NCI-H69 (cell line): ENCODE data around the gene ADGRL3.
"Not testable (repeated sequence)": the region's sequence is repeated elsewhere in the genome, so short reads cannot be mapped to it uniquely, and the experiment has no call there.

ENCODE experiments used
- DNase-seq: peaks from one replicate; lab custom pipeline; 2025; lab: John Stamatoyannopoulos, UW

The ADGRL3 gene

DNA sequence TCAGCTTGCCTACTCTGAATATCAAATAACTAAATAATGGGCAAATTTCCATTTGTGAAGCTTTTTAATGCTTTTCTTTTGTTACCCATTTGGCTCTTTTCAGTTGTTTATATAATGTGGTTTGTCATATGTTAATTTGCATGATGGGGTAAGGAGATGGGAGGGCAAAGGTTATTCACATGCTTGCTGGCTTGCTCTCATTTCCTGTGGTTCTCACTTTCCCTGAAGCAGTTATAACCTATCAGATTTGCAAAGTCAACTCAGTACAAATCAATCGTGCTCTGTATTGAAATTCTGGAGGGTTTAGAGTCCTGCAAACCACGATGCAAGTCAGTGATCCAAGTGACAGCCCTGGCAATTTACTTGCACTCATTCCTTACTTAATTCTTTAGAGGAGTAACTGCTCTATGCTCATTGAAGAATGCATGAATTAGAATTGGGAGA lies 711.2 kb downstream of the ADGRL3 start:
- DNase-seq, result peak; percentile 3

DNA sequence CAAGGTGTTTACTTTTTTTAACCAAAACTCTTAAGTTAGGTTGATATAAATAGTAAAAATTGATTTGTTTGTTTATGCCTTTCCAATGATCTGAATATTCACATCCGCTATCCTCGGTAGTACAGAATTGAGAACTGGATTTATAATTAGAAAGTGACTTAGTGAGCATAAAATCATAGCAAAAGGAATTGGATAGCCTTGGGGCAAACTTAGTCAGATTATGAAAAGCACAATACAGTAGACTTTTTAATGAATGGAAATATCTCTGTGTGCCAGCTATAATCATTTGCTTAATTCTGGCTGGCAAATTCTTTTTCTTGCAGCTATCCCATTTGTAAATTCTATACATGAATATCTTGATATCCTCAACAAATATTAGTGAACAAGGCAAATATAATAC lies 713.5 kb downstream of the ADGRL3 start:
- DNase-seq, result no peak

DNA sequence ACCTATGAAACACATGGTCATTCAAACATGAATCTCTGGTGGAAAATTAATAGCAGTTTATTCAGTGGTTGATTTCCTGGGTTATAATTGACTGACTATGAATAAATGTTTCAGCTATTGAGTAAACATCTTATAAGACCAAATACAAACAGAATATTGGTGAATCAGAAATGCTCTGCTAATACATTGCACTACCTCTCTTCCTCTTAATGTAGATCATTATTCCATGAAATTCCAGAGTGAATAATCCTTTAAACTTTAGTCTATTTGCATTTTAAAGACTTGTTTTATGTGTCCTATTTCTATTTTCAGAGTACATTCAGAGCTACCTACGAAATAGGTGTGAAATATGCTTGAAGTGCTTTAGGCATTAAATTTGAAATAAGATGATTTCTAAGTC lies 715.4 kb downstream of the ADGRL3 start:
- no peak for DNase-seq

DNA sequence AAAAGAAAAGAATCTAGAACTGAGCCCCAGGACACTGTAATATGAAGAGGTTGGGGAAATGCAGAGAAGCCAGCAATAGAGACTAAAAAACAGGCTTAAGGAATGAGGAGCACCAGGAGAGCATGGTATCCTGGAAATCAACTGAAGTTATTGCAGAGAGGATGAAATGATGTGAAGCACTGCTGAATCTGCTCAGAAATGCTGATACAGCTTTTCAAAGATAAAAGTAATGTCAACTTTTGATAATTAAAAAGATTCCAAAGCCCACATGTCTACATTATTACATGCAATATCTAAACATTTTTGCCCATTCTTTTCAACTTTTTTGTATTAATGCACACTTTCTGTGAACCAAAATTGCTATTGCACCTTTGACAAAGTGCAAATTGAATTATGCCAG lies 718.4 kb downstream of the ADGRL3 start:
- peak; percentile 12 for DNase-seq

DNA sequence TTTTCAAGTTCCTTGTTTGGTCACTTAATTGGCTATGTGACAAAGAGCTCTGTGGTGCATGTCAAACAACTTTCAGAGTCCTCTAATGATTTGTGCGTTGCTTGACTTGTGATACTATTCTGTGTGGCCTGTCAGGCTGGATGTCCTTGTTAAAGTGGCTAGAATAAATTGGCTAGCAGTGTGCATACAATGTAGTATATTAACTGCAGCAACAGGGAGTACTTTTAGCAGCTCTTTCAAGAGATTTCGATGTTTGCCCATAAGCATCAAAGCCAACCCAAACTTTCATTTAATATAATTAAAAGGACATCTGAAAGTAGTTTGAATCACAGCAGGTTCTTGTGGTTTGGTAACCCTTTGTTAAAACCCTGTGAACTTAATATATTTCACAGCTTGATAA lies 718.9 kb downstream of the ADGRL3 start:
- peak; percentile 91 for DNase-seq

DNA sequence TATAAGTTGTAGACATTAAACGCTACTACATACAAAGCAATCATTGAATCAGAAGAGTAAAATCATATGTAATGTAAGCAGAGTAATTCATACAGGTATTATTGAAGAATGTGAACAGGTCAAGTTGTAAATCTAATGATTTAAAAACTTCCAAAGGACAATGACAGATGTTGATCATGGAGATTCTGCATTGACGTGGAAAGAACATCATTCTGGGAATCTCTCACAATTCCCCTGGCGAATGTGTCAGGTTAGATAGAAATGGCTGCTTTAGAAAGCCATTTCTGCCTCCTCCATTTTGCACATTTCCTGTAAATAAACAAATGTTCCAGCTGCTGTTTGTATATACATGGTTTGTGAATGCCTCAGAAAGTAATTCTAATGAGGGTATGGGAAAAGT lies 719.4 kb downstream of the ADGRL3 start:
- peak; percentile 46 for DNase-seq

DNA sequence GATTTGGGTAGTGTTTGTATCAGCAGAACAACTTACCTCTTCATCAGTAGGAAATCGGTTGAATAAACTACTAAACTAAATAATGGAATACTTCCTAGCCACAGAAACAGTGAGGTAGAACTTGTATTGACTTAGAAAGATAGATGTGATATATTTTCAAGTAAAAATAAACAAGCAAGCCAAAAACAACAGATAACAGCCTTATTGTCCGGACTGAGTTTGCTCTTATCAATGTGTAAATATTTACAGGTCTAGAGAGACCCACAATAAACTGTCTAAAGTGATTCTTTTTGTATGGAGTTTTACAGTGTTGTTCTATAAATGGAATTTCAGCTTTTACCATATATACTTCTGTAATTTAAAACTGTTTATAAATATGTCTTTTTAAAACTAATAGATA lies 721.8 kb downstream of the ADGRL3 start:
- no peak for DNase-seq

DNA sequence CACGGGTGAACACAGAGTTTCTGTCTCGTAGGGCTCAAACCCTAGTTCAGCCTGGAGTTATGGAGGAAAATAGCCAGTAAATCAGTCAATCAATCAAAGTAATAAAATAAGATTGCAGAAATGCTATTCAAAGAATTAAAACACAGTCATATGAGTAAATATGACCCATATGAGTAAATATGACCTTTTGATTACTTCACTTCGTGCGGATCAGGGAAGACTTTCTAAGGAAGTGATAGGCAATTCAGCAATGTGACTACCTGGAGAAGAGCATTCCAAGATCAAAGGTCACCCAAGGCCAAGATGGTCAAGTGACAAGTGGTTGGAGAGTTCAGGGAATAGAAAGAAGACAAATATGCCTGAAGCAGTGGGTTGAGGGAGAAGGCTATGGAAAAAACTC lies 722.6 kb downstream of the ADGRL3 start:
- peak; percentile 24 for DNase-seq

DNA sequence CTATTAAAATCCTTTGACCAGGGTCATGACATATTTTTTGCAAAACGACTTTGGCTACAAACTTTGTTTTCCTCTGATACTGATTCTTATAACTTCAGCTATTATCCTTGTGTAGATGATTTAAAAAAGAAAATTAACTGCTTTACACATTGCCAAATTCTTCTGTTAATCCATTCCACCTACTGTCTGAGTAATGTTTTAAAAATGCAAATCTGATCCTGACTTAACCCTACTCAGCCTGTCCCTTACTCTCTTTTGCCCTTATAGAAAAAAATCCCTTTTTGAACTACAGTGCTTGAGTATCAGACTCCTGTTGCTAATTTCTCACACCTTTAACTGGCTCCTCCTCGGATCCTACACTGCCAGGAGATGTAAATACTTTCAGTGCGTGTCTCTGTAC lies 723.1 kb downstream of the ADGRL3 start:
- DNase-seq, result no peak

DNA sequence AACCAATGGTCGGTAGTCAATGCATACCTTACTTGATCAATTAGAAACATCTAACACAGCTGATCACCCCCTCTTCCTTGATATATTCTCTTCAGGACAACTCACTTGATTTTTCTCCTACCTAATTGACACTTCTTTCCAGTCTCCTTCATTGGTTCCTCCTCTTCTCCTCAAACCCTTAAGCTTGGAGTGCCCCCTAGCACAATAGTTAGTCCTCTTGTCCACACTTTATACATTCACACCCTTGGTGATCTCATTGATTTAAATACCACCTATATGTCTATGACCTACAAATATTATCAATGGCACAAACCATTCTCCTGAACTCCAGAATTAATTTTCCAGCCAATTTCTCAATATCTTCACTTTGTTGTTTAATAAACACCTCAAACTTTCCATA lies 724.0 kb downstream of the ADGRL3 start:
- DNase-seq, result peak; percentile 11

DNA sequence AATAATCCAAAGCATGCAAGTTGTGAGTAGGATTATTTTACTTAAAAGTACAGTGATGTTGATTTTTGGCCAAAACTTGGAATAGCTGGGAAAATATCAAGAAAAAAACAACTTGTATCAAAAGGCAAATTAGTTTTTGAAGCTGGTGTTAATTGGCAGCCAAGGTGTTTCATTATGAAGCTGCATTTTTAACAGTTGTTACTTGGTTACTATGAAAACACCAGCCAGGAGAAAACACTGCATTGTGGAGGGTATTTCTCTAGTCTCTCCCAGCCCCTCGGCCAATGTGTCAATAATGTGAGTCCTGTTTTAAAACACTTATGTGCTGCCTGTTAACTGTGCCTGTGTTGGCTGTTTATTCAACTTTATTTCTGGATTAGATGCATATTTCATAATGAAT lies 733.4 kb downstream of the ADGRL3 start:
- no peak for DNase-seq

DNA sequence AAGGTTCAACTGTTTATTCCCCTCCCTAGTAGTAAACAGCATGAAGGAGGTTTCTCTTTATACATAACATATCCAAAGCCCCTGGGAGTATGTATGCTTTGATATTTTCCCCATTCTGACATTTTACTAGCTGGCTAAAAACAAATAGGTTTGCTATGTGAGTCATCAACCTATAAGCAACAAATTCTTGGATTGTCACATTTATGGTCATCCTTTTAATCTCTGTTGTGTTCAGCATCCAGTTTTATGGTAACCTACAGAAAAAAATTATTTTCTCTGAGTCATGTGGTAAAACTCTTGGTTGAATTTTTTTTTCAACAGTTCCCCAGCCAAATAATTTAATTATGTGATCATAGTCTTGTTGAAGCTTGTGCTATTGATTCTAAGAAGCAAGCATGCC lies 734.1 kb downstream of the ADGRL3 start:
- no peak for DNase-seq

DNA sequence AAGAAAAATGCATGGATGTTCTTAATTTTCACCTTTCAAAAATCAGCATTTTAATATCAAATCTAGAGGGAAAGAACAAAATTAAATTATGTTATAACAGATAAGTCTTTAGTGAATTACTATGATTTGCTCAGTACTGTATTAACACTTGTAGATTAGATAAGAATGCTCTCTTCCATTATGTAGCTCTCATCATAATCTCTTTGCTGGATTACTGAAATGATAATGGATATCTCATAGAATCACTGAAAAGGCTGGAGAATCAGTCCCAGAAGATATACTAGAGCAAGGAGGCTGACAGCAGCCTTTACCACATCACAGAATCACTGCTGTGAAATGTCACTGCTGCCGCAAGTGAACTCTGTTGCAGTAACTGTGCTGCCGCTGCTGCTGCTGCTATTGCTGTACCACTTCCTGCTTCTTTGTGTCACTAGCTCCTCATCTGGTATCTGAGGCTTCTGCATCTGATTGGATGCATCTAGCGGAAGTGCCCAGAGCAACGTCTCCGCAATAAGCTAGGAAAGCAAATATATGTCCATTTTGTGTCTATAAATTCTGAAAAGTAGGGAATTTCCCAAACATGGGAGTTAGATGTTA lies 738.2 kb downstream of the ADGRL3 start:
- no peak for DNase-seq

DNA sequence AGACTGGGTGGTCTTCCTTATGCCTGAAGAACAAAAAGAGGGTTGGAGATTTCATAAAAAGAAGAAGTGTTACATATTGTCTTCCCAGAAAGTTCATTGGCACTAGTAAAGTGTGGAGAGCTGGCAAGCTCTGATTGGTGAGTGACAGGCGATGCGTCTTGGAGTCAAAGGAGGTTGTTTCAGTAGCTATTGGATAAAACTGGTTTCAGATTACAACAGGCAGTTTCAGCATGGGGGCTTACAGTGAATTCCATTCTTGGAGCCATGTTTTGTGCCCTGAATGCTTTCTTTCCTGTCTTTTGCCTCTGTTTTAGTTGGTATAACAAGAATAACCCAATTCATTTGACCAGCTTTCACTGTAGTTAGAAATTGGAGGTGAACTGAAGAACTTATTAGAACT lies 750.5 kb downstream of the ADGRL3 start:
- DNase-seq, result no peak

DNA sequence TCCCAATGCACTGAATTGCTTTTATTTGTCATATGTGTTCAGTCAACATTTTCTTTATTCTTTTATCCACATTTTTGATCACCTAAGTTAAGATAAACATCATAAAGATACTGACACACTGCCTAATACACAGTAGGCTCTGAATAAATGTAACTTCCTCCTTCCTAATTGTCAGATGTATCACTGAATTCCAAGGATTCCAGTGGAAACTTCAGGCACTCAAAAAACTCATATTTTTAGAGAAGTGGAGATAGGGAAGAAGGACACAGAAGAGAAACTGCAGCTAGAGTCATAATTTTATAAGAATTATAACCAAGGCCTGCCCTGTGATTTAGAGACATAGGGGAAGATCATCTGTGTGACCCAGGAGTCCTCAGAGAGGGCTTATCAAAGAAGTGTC lies 753.3 kb downstream of the ADGRL3 start:
- no peak for DNase-seq

DNA sequence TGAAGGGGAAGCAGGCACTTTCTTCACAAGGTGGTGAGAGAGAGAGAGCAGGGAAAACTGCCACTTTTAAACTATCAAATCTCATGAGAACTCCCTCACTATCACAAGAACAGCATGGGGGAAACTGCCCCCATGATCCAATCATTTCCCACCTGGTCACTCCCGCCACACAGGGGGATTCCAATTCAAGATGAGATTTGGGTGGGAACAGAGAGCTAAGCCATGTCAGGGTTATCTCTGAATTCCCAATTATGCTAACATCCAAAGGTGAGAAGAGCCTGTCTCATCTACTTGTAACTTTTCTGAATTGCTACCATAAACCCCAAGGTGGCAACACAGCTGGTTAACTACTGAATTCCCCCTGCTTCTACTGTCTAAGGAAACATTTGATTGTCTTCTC lies 758.5 kb downstream of the ADGRL3 start:
- no peak for DNase-seq

DNA sequence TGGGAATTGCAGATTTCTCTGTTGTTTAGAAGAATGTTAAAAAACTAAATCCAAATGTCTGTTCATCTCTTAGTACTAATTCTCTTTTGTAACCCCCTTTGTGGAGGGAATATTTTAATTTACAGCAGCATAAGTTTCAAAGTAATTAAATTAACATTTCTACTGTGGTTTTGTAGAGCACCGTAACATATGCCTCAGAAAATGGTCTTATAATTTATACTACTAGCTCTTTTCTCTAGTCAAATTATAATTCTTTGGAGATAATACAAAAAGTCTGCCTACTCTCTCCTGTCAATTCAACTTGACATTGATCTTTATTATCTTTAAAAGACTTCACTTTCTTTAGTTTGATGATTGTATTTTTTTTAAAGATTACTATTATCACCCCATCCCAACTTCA lies 759.0 kb downstream of the ADGRL3 start:
- DNase-seq, result no peak

DNA sequence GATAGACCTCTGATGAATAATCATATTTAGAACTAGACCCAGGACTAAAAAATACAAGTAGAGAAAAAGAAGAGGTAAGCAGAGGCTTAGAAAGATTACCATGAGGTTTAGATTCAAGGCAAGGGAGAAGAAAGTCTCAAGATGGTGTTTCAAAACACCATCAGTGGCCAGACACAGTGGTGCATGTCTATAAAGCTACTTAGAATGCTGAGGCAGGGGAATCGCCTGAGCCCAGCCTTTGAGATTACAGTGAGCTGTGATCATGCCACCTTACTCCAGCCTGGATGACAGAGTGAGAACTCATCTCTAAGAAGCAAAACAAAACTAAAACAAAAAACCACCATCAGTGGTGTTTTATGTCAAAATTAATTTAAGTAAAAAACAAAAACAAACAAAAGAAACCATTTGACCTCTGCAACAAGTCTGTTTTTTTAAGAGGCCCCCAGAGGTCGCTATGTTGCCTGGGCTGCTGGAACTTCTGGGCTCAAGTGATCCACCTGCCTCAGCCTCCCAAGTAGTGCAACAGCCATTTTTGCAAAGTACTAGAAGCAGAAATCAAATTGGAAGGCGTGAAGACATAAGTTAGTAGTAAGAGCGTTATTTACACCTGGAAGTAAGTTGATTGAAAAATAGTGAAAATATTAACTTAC lies 784.3 kb downstream of the ADGRL3 start:
- DNase-seq, result no peak

DNA sequence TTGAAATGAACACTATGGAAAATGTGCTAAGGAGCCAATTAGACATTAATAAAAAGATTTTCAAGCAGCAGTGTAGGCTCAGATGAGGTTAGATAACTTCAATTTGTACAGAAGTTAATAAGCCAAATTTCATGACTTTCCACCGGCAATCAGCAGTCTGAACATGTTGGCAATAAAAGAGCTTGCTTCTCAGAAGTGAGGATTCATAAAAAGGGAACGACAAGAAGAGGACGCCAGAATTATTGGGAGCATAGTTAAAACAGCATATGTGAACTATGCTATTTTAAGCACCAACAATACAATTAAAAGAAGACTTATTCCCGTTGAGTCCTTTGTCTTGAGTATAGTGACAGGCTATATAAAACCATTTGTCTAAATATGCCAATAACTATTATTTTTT lies 785.3 kb downstream of the ADGRL3 start:
- no peak for DNase-seq

DNA sequence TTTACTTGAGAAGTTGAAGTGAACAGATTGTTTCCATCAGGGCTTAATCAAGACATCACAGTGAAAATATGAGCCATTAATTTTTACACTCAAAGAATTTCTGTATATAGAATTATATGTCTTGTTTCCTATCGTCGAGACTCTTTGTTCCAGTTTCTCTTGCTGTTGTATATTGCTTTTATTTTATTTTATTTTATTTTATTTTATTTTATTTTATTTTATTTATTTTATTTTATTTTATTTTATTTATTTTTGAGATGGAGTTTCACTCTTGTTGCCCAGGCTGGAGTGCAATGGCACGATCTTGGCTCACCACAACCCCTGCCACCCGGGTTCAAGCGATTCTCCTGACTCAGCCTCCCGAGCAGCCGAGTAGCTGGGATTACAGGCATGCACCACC lies 786.8 kb downstream of the ADGRL3 start:
- not testable (repeated sequence) for DNase-seq

DNA sequence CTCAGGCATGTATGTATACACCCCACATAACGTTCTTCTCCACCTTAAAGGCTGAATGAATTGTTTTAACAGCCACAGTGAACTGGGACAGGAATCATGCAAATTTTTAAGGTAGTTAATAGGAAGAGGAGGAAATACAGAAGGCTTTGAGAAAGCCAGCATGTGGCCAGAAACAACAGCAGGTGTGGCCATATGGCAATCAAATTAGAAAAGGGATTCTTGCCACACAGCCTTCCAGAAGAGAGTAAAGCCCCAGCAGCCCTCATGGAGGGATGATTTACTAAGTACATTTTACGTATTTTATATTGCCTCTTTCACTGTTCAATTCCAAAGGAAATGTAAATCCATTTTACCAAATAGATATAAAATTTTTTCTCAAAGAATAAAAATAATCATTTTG lies 792.2 kb downstream of the ADGRL3 start:
- peak; percentile 88 for DNase-seq

DNA sequence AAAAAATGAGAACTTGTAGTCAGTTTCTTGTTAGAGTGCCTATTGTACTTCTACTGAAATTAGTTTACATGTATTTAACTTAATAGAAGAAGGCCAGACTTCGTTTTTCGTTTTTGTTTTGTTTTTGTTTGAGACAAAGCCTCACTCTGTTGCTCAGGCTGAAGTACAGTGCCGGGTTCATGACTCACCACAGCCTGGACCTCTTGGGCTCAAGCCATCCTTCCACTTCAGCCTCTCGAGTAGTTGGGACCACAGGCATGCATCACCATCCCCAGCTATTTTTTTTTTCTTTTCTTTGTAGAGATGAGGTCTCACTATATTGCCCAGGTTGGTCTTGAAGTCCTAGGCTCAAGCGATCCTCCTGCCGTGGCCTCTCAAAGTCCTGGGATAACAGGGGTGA lies 793.9 kb downstream of the ADGRL3 start:
- no peak for DNase-seq

DNA sequence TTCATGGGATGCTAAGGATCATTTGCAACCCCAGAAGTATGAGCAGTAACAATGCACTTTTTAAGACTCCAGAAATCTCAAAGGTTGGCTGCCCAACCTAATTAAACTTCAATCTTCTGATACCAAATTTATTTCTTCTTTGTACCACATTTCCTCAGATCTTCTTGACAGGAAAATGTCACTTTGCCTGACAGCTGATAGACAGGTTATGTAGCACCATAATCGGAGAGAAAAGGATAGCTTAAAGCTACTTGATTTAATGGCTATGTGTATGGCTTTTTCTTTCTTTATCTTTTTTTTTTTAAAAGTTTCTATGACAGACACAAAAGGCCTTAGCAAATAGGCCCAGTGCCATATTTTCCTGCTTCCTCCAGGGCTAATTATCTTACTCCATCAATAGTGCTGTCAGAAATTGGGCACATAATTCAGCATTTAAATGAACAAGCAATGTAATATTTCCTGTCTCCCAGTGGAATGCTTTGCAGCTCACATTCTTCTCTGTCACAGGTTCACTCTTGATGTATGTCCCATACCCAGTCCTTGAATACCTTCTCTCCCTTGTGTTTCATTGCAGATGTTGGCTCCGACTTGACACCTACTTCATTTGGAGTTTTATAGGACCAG lies 795.7 kb downstream of the ADGRL3 start:
- DNase-seq, result peak; percentile 74

DNA sequence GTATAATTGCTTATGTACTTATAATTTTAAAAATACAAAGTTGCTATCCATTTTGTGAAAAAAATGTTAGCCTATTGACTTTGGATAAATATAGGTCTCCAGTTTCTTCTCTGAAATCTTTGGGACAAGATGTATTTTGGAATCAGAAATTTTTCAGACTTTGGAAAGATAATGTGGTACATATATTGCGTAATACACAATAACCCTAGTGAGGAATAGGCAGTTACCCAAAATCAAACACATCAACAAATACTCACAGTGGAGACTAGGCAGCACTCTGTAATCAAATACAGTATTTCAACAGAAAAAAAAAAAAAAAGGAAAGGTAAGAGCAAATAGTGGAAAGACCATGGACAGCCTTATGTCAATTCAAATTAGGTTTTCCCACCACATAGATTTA lies 796.8 kb downstream of the ADGRL3 start:
- peak; percentile 13 for DNase-seq
